GM18519 (cell line): Measurements from ENCODE around the gene CD300LG.
"Not testable (repeated sequence)": the region's sequence is repeated elsewhere in the genome, so short reads cannot be mapped to it uniquely, and the experiment has no call there.

Experiments
- ATAC-seq: cut with Tn5 transposase; IDR thresholded peaks from one replicate; pipeline ENCODE4 v1.9.1; 2021; ENCODE audit warnings: mild to moderate bottlenecking, moderate library complexity; ENCODE audit not compliant: unreplicated experiment, low FRiP score

Gene CD300LG

GRCh38 chr17:43849116-43849515 lies 2.1 kb downstream of the CD300LG start:
- no peak for ATAC-seq

- ATAC-seq, result no peak
Measured at GRCh38 chr17:43852571-43852970, 5.6 kb downstream of the CD300LG start.

GRCh38 chr17:43853546-43853945 lies 6.6 kb downstream of the CD300LG start:
- ATAC-seq, result no peak

- no peak for ATAC-seq
Measured at GRCh38 chr17:43854498-43854897, 7.5 kb downstream of the CD300LG start.

- no peak for ATAC-seq
Measured at GRCh38 chr17:43855061-43855460, 8.1 kb downstream of the CD300LG start.

- ATAC-seq, result no peak
Measured at GRCh38 chr17:43856141-43856540, 9.2 kb downstream of the CD300LG start.

- no peak for ATAC-seq
Measured at GRCh38 chr17:43857141-43857540, 10.2 kb downstream of the CD300LG start.

- no peak for ATAC-seq
Measured at GRCh38 chr17:43857957-43858600, 11.1 kb downstream of the CD300LG start.

- ATAC-seq, result no peak
Measured at GRCh38 chr17:43860077-43860725, 13.2 kb downstream of the CD300LG start.

- no peak for ATAC-seq
Measured at GRCh38 chr17:43860927-43861622, 14.1 kb downstream of the CD300LG start.

GRCh38 chr17:43861960-43862359 lies 15.0 kb downstream of the CD300LG start:
- ATAC-seq, result no peak

GRCh38 chr17:43864161-43864984 lies 17.4 kb downstream of the CD300LG start:
- ATAC-seq, result no peak

- no peak for ATAC-seq
Measured at GRCh38 chr17:43868226-43868994, 21.4 kb downstream of the CD300LG start.

GRCh38 chr17:43869031-43869430 lies 22.1 kb downstream of the CD300LG start:
- ATAC-seq, result not testable (repeated sequence)

- no peak for ATAC-seq
Measured at GRCh38 chr17:43871946-43872690, 25.1 kb downstream of the CD300LG start.

GRCh38 chr17:43873091-43873490 lies 26.1 kb downstream of the CD300LG start:
- ATAC-seq, result no peak

GRCh38 chr17:43873815-43874214 lies 26.8 kb downstream of the CD300LG start:
- ATAC-seq, result no peak

- ATAC-seq, result no peak
Measured at GRCh38 chr17:43874293-43874692, 27.3 kb downstream of the CD300LG start.

- no peak for ATAC-seq
Measured at GRCh38 chr17:43875476-43876147, 28.6 kb downstream of the CD300LG start.
